GM23338 (cell line): ENCODE measurements around the gene SH3BP5.

ENCODE experiments used
- CREB1 ChIP-seq: fragments of 250-450 bp; sonication (Bioruptor Pico); IDR thresholded peaks from 2 replicates; pipeline ENCODE4 v1.5.0; 2020; ENCODE audit warnings: low read depth, mild to moderate bottlenecking, moderate library complexity
- EZH2 ChIP-seq: fragments of 200-600 bp; sonication (generic); IDR thresholded peaks from one replicate; pipeline ENCODE4 v1.8.0; 2017; ENCODE audit warnings: antibody characterized with exemption, mild to moderate bottlenecking, low read depth; ENCODE audit not compliant: unreplicated experiment
- EZH2phosphoT487 ChIP-seq: fragments of 200-600 bp; sonication (generic); IDR thresholded peaks from one replicate; pipeline ENCODE4 v1.8.1; 2018; ENCODE audit warnings: antibody characterized with exemption; ENCODE audit not compliant: unreplicated experiment
- JUNB ChIP-seq: IDR thresholded peaks from one replicate; pipeline ENCODE4 v1.6.1; 2016; ENCODE audit warnings: antibody characterized with exemption; ENCODE audit not compliant: unreplicated experiment
- NANOG ChIP-seq: IDR thresholded peaks from 2 replicates; pipeline ENCODE4 v1.6.1; 2016; ENCODE audit warnings: antibody characterized with exemption, borderline replicate concordance
- POLR2AphosphoS5 ChIP-seq: IDR thresholded peaks from 2 replicates; pipeline ENCODE4 v1.6.1; 2016; ENCODE audit warnings: antibody characterized with exemption, low read depth
- STAT1 ChIP-seq: IDR thresholded peaks from one replicate; pipeline ENCODE4 v1.6.1; 2016; ENCODE audit warnings: antibody characterized with exemption; ENCODE audit not compliant: unreplicated experiment
- ZNF114 ChIP-seq: fragments of 250-450 bp; sonication (Bioruptor Pico); IDR thresholded peaks from 2 replicates; pipeline ENCODE4 v1.5.0; 2020; ENCODE audit warnings: mild to moderate bottlenecking, moderate library complexity
- ZNF331 ChIP-seq: fragments of 250-450 bp; sonication (Bioruptor Pico); IDR thresholded peaks from 2 replicates; pipeline ENCODE4 v1.5.0; 2020; ENCODE audit warnings: low read depth, mild to moderate bottlenecking, moderate library complexity
- TF ChIP-seq, protein P1 (sequence below), 2 experiments: fragments of 200-600 bp in 1 of 2; sonication (generic) in 1 of 2; conservative IDR thresholded peaks; 2 replicates each; pipeline versions ENCODE4 v1.5.1 to v1.6.1; 2016 to 2017; ENCODE audit warnings: antibody characterized with exemption in 2 of 2, low read depth in 2 of 2, mild to moderate bottlenecking in 2 of 2, moderate library complexity in 1 of 2
- TF ChIP-seq, protein P2 (sequence below): IDR thresholded peaks from 2 replicates; pipeline ENCODE4 v1.6.1; 2016; ENCODE audit warnings: antibody characterized with exemption
- TF ChIP-seq, protein P3 (sequence below): IDR thresholded peaks from one replicate; pipeline ENCODE4 v1.6.1; 2018; ENCODE audit warnings: antibody characterized with exemption; ENCODE audit not compliant: unreplicated experiment
- TF ChIP-seq, protein P4 (sequence below): fragments of 250-450 bp; sonication (Bioruptor Pico); IDR thresholded peaks from 2 replicates; pipeline ENCODE4 v1.5.0; 2020; ENCODE audit warnings: mild to moderate bottlenecking, moderate library complexity

DNA sequence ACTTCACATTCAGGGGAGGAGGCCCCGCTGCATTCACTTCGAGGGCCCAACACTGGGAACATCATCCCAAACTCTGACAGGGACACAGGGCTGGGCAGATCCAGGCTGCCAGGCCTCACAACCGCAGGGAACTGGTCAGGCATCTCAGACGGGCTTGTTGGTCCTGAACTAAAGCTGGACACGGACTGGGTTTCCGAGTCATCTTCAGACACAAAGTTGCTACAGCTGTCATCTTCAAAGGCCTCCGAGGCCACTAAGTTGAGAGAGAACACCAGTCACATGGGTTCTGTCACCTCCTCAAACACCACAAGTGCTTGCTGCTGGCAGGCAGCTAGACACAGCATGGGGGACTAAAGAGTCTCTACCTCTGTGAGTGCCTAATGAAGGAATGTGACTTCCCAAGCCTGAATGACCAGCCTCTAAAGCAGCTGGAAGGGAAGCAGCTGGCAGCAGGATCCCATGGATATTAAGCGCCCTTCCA is 75.5 kb downstream of the SH3BP5 start:
- TF ChIP-seq, protein P1, sequence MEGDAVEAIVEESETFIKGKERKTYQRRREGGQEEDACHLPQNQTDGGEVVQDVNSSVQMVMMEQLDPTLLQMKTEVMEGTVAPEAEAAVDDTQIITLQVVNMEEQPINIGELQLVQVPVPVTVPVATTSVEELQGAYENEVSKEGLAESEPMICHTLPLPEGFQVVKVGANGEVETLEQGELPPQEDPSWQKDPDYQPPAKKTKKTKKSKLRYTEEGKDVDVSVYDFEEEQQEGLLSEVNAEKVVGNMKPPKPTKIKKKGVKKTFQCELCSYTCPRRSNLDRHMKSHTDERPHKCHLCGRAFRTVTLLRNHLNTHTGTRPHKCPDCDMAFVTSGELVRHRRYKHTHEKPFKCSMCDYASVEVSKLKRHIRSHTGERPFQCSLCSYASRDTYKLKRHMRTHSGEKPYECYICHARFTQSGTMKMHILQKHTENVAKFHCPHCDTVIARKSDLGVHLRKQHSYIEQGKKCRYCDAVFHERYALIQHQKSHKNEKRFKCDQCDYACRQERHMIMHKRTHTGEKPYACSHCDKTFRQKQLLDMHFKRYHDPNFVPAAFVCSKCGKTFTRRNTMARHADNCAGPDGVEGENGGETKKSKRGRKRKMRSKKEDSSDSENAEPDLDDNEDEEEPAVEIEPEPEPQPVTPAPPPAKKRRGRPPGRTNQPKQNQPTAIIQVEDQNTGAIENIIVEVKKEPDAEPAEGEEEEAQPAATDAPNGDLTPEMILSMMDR (conservative IDR thresholded peaks at IDR 0.05; ENCODE audit: low read depth in 2 of 2): no peak
- TF ChIP-seq CREB1 (no peak), JUNB (no peak), POLR2AphosphoS5 (no peak), EZH2phosphoT487 (no peak), EZH2 (no peak), STAT1 (no peak), ZNF331 (no peak), ZNF114 (CRISPR knock-in tag) (no peak), NANOG (no peak)
- TF ChIP-seq, protein P2, sequence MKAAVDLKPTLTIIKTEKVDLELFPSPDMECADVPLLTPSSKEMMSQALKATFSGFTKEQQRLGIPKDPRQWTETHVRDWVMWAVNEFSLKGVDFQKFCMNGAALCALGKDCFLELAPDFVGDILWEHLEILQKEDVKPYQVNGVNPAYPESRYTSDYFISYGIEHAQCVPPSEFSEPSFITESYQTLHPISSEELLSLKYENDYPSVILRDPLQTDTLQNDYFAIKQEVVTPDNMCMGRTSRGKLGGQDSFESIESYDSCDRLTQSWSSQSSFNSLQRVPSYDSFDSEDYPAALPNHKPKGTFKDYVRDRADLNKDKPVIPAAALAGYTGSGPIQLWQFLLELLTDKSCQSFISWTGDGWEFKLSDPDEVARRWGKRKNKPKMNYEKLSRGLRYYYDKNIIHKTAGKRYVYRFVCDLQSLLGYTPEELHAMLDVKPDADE: no peak
- TF ChIP-seq, protein P3, sequence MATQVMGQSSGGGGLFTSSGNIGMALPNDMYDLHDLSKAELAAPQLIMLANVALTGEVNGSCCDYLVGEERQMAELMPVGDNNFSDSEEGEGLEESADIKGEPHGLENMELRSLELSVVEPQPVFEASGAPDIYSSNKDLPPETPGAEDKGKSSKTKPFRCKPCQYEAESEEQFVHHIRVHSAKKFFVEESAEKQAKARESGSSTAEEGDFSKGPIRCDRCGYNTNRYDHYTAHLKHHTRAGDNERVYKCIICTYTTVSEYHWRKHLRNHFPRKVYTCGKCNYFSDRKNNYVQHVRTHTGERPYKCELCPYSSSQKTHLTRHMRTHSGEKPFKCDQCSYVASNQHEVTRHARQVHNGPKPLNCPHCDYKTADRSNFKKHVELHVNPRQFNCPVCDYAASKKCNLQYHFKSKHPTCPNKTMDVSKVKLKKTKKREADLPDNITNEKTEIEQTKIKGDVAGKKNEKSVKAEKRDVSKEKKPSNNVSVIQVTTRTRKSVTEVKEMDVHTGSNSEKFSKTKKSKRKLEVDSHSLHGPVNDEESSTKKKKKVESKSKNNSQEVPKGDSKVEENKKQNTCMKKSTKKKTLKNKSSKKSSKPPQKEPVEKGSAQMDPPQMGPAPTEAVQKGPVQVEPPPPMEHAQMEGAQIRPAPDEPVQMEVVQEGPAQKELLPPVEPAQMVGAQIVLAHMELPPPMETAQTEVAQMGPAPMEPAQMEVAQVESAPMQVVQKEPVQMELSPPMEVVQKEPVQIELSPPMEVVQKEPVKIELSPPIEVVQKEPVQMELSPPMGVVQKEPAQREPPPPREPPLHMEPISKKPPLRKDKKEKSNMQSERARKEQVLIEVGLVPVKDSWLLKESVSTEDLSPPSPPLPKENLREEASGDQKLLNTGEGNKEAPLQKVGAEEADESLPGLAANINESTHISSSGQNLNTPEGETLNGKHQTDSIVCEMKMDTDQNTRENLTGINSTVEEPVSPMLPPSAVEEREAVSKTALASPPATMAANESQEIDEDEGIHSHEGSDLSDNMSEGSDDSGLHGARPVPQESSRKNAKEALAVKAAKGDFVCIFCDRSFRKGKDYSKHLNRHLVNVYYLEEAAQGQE: no peak
- TF ChIP-seq, protein P4, sequence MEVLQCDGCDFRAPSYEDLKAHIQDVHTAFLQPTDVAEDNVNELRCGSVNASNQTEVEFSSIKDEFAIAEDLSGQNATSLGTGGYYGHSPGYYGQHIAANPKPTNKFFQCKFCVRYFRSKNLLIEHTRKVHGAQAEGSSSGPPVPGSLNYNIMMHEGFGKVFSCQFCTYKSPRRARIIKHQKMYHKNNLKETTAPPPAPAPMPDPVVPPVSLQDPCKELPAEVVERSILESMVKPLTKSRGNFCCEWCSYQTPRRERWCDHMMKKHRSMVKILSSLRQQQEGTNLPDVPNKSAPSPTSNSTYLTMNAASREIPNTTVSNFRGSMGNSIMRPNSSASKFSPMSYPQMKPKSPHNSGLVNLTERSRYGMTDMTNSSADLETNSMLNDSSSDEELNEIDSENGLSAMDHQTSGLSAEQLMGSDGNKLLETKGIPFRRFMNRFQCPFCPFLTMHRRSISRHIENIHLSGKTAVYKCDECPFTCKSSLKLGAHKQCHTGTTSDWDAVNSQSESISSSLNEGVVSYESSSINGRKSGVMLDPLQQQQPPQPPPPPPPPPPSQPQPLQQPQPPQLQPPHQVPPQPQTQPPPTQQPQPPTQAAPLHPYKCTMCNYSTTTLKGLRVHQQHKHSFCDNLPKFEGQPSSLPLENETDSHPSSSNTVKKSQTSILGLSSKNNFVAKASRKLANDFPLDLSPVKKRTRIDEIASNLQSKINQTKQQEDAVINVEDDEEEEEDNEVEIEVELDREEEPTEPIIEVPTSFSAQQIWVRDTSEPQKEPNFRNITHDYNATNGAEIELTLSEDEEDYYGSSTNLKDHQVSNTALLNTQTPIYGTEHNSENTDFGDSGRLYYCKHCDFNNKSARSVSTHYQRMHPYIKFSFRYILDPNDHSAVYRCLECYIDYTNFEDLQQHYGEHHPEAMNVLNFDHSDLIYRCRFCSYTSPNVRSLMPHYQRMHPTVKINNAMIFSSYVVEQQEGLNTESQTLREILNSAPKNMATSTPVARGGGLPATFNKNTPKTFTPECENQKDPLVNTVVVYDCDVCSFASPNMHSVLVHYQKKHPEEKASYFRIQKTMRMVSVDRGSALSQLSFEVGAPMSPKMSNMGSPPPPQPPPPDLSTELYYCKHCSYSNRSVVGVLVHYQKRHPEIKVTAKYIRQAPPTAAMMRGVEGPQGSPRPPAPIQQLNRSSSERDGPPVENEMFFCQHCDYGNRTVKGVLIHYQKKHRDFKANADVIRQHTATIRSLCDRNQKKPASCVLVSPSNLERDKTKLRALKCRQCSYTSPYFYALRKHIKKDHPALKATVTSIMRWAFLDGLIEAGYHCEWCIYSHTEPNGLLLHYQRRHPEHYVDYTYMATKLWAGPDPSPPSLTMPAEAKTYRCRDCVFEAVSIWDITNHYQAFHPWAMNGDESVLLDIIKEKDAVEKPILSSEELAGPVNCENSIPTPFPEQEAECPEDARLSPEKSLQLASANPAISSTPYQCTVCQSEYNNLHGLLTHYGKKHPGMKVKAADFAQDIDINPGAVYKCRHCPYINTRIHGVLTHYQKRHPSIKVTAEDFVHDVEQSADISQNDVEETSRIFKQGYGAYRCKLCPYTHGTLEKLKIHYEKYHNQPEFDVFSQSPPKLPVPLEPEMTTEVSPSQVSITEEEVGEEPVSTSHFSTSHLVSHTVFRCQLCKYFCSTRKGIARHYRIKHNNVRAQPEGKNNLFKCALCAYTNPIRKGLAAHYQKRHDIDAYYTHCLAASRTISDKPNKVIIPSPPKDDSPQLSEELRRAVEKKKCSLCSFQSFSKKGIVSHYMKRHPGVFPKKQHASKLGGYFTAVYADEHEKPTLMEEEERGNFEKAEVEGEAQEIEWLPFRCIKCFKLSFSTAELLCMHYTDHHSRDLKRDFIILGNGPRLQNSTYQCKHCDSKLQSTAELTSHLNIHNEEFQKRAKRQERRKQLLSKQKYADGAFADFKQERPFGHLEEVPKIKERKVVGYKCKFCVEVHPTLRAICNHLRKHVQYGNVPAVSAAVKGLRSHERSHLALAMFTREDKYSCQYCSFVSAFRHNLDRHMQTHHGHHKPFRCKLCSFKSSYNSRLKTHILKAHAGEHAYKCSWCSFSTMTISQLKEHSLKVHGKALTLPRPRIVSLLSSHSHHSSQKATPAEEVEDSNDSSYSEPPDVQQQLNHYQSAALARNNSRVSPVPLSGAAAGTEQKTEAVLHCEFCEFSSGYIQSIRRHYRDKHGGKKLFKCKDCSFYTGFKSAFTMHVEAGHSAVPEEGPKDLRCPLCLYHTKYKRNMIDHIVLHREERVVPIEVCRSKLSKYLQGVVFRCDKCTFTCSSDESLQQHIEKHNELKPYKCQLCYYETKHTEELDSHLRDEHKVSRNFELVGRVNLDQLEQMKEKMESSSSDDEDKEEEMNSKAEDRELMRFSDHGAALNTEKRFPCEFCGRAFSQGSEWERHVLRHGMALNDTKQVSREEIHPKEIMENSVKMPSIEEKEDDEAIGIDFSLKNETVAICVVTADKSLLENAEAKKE: no peak
